KMS-11 (cell line): Measurements from ENCODE around the gene NOXA1.
"Not testable (repeated sequence)": the region's sequence is repeated elsewhere in the genome, so short reads cannot be mapped to it uniquely, and the experiment has no call there.

ENCODE experiments used
- H2AFZ ChIP-seq: fragments of 200-600 bp; sonication (generic); 2 replicates; pipeline ENCODE4 v1.6.1; 2016; ENCODE audit warnings: antibody characterized with exemption, mixed run types, low read depth
- H3K27ac ChIP-seq: fragments of 200-600 bp; sonication (generic); 2 replicates; pipeline ENCODE4 v1.6.1; 2016; ENCODE audit warnings: mild to moderate bottlenecking, mixed run types
- H3K27me3 ChIP-seq: fragments of 200-600 bp; sonication (generic); 2 replicates; pipeline ENCODE4 v1.6.1; 2017; ENCODE audit warnings: mild to moderate bottlenecking, low read depth, mixed run types, moderate library complexity; ENCODE audit not compliant: insufficient read depth
- H3K36me3 ChIP-seq: fragments of 200-600 bp; sonication (generic); 2 replicates; pipeline ENCODE4 v1.6.1; 2017; ENCODE audit warnings: mild to moderate bottlenecking, mixed run types; ENCODE audit not compliant: insufficient read depth
- H3K4me1 ChIP-seq: fragments of 200-600 bp; sonication (generic); 2 replicates; pipeline ENCODE4 v1.6.1; 2016; ENCODE audit warnings: mild to moderate bottlenecking, low read depth, mixed run types; ENCODE audit not compliant: poor library complexity, severe bottlenecking
- H3K4me2 ChIP-seq: fragments of 200-600 bp; sonication (generic); 2 replicates; pipeline ENCODE4 v1.7.0; 2016; ENCODE audit warnings: mild to moderate bottlenecking, mixed run types
- H3K4me3 ChIP-seq: fragments of 200-600 bp; sonication (generic); IDR thresholded peaks from 2 replicates; pipeline ENCODE4 v1.6.1; 2017; ENCODE audit warnings: low read depth, low read length, mixed read lengths; ENCODE audit not compliant: insufficient read depth
- H3K79me2 ChIP-seq: fragments of 200-600 bp; sonication (generic); 2 replicates; pipeline ENCODE4 v1.6.1; 2016; ENCODE audit warnings: low read depth, mixed run types; ENCODE audit not compliant: insufficient read depth
- H3K9ac ChIP-seq: fragments of 200-600 bp; sonication (generic); 2 replicates; pipeline ENCODE4 v1.6.1; 2016; ENCODE audit warnings: mild to moderate bottlenecking, mixed run types
- H4K20me1 ChIP-seq: fragments of 200-600 bp; sonication (generic); 2 replicates; pipeline ENCODE4 v1.6.1; 2016; ENCODE audit warnings: mild to moderate bottlenecking, mixed run types; ENCODE audit not compliant: insufficient read depth
- TF ChIP-seq, protein P1 (sequence below): fragments of 200-600 bp; sonication (generic); conservative IDR thresholded peaks from 2 replicates; pipeline ENCODE4 v1.6.1; 2017; ENCODE audit warnings: low read depth, mild to moderate bottlenecking, antibody characterized with exemption, low read length, moderate library complexity, mixed read lengths

The NOXA1 gene

GRCh38 chr9:137385061-137385655 is 38.0 kb upstream of the NOXA1 start:
- H3K4me1 ChIP-seq: no peaks in the 10 kb centered on the region
- H4K20me1 ChIP-seq: no peaks in the 10 kb centered on the region
- no peak overlapping the region for H3K27ac ChIP-seq
- H2AFZ ChIP-seq: no peak overlapping the region
- TF ChIP-seq, protein P1, sequence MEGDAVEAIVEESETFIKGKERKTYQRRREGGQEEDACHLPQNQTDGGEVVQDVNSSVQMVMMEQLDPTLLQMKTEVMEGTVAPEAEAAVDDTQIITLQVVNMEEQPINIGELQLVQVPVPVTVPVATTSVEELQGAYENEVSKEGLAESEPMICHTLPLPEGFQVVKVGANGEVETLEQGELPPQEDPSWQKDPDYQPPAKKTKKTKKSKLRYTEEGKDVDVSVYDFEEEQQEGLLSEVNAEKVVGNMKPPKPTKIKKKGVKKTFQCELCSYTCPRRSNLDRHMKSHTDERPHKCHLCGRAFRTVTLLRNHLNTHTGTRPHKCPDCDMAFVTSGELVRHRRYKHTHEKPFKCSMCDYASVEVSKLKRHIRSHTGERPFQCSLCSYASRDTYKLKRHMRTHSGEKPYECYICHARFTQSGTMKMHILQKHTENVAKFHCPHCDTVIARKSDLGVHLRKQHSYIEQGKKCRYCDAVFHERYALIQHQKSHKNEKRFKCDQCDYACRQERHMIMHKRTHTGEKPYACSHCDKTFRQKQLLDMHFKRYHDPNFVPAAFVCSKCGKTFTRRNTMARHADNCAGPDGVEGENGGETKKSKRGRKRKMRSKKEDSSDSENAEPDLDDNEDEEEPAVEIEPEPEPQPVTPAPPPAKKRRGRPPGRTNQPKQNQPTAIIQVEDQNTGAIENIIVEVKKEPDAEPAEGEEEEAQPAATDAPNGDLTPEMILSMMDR: no peak
- H3K36me3 ChIP-seq: no peaks in the 10 kb centered on the region
- no peaks in the 10 kb centered on the region for H3K27me3 ChIP-seq
- H3K9ac ChIP-seq: no peak overlapping the region
- no peak overlapping the region for H3K4me2 ChIP-seq
- H3K79me2 ChIP-seq: no peaks in the 10 kb centered on the region
- H3K4me3 ChIP-seq: no peak overlapping the region

DNA sequence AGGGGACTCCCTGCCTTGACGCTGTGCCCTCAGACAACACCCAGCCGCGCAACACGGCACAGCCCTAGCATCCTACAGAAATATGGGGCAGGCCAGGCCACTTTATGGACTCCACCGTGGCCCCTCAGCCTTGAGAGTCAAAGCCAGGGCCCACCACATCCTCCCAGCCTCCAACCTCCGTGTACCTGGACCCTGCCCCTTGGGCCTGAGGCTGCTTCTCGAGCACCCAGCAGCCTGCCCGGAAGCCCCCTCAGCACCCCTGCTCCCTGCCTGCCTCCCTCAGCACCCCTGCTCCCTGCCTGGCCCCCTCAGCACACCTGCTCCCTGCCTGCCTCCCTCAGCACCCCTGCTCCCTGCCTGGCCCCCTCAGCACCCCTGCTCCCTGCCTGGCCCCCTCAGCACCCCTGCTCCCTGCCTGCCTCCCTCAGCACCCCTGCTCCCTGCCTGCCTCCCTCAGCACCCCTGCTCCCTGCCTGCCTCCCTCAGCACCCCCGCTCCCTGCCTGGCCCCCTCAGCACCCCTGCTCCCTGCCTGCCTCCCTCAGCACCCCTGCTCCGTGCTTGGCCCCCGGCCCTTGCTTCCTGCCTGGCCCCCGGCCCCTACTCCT is 36.6 kb upstream of the NOXA1 start:
- not testable (repeated sequence) for H3K27ac ChIP-seq, H3K4me2 ChIP-seq, H3K27me3 ChIP-seq, H3K4me3 ChIP-seq, H3K36me3 ChIP-seq, H3K4me1 ChIP-seq, H3K79me2 ChIP-seq, H3K9ac ChIP-seq, H4K20me1 ChIP-seq, H2AFZ ChIP-seq

- H2AFZ ChIP-seq: no peak overlapping the region
- H3K9ac ChIP-seq: no peak overlapping the region
- no peak overlapping the region for H3K27ac ChIP-seq
- H3K4me2 ChIP-seq: no peak overlapping the region
- no peaks in the 10 kb centered on the region for H3K27me3 ChIP-seq
- H3K79me2 ChIP-seq: no peaks in the 10 kb centered on the region
- no peaks in the 10 kb centered on the region for H3K36me3 ChIP-seq
- TF ChIP-seq, protein P1: no peak
- no peaks in the 10 kb centered on the region for H3K4me1 ChIP-seq
- no peak overlapping the region for H3K4me3 ChIP-seq
- no peaks in the 10 kb centered on the region for H4K20me1 ChIP-seq
These were observed 35.9 kb upstream of the NOXA1 start for GRCh38 chr9:137387114-137387890.

DNA sequence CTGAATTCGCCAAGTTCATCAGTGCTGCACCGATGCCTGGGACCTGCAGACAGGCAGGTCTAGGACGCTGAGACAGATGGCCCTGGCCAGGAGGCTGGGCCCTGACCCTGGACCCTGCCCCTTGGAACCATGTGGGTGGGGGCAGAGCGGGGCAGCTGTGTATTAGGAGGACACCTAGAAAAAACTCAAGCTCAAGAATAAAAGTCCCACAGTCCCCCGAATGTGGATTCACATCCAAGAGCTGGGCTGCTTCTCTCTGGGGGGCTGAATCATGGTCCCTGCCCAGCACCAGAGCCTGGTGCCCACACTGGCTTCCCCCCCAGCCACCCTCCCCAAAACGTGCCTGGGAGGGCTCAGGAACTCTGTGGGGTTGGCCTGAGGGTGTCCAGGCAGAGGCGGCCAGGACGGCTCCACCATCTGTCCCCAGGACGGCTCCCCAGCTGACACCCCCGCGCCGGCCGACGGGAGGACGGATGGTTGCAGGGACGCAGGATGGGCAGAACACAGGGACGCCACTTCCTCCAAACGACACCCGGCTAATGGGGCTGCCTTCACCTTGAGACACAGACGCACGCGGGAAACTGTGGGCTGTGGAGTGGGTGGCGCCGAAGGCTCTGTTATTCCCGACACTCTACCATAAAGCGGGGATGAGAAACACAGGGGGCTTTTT is 35.2 kb upstream of the NOXA1 start:
- Histone ChIP-seq H3K79me2 (no peaks in the 10 kb centered on the region), H3K27ac (no peak overlapping the region), H4K20me1 (no peaks in the 10 kb centered on the region), H3K4me2 (no peak overlapping the region), H3K4me3 (no peak overlapping the region), H2AFZ (no peak overlapping the region), H3K4me1 (no peaks in the 10 kb centered on the region), H3K9ac (no peak overlapping the region), H3K27me3 (no peaks in the 10 kb centered on the region), H3K36me3 (no peaks in the 10 kb centered on the region)
- TF ChIP-seq, protein P1: no peak
